SH-SY5Y (cell line): ENCODE measurements around the gene SPN.

Experiments used
- GATA2 ChIP-seq: IDR thresholded peaks from 2 replicates; pipeline ENCODE4 v1.6.1; 2011; ENCODE audit warnings: mild to moderate bottlenecking, low read depth, low read length
- GATA3 ChIP-seq: IDR thresholded peaks from 2 replicates; pipeline ENCODE4 v1.6.1; 2011; ENCODE audit warnings: low read depth, mild to moderate bottlenecking, low read length, moderate library complexity

- no peak for TF ChIP-seq GATA2
- TF ChIP-seq GATA3 = no peak
Observed at GRCh38 chr16:29664091-29664921, 1.3 kb downstream of the SPN start.
